ENCODE results near the gene MPP1.

MPP1 gene

GRCh38 chrX:154748712-154749339 is 56.5 kb downstream of the MPP1 start:
- TF ChIP-seq EZH2phosphoT487 (IDR thresholded peaks at IDR 0.05; ENCODE audit: low read depth) (no peak), CTCF (IDR thresholded peaks at IDR 0.05; ENCODE audit: low read depth, low read length) (peak; percentile 63)
- Histone ChIP-seq H3K4me1 (ENCODE audit: low read length) (peaks cover 7% of the 10 kb centered on the region), H3K27me3 (ENCODE audit: low read depth, low read length) (peaks cover 36% of the 10 kb centered on the region), H3K9ac (ENCODE audit: low read length) (no peak overlapping the region), H3K4me2 (ENCODE audit: low read length) (peak overlapping the region; percentile 54), H3K4me3 (ENCODE audit: low read length) (no peak overlapping the region), H3K79me2 (ENCODE audit: low read length) (no peaks in the 10 kb centered on the region), H3K9me3 (ENCODE audit: insufficient read depth, low read length) (no peaks in the 10 kb centered on the region), H3K36me3 (replicated peaks; ENCODE audit: low read depth, low read length) (no peaks in the 10 kb centered on the region), H2AFZ (ENCODE audit: low read depth, low read length) (no peak overlapping the region), H3K27ac (ENCODE audit: low read length) (no peak overlapping the region), H4K20me1 (ENCODE audit: insufficient read depth, low read length) (0 out of 2 replicates have a peak, but pooled peaks cover 5% of the 10 kb centered on the region)

- no peak overlapping the region for H3K27ac ChIP-seq (ENCODE audit: low read length)
- H3K27me3 ChIP-seq (ENCODE audit: low read depth, low read length) = no peaks in the 10 kb centered on the region
- no peak overlapping the region for H3K4me3 ChIP-seq (ENCODE audit: low read length)
- no peaks in the 10 kb centered on the region for H3K36me3 ChIP-seq (replicated peaks; ENCODE audit: low read depth, low read length)
- no peaks in the 10 kb centered on the region for H3K4me1 ChIP-seq (ENCODE audit: low read length)
- no peak overlapping the region for H2AFZ ChIP-seq (ENCODE audit: low read depth, low read length)
- H3K9ac ChIP-seq (ENCODE audit: low read length) = no peak overlapping the region
- TF ChIP-seq EZH2phosphoT487 (IDR thresholded peaks at IDR 0.05; ENCODE audit: low read depth) (no peak), CTCF (IDR thresholded peaks at IDR 0.05; ENCODE audit: low read depth, low read length) (no peak)
- H3K79me2 ChIP-seq (ENCODE audit: low read length) = no peaks in the 10 kb centered on the region
- no peaks in the 10 kb centered on the region for H3K9me3 ChIP-seq (ENCODE audit: insufficient read depth, low read length)
- no peaks in the 10 kb centered on the region for H4K20me1 ChIP-seq (ENCODE audit: insufficient read depth, low read length)
- no peak overlapping the region for H3K4me2 ChIP-seq (ENCODE audit: low read length)
Observed at GRCh38 chrX:154742613-154743012, 62.7 kb downstream of the MPP1 start.

- Histone ChIP-seq H3K79me2 (ENCODE audit: low read length) (no peaks in the 10 kb centered on the region), H3K4me1 (ENCODE audit: low read length) (no peaks in the 10 kb centered on the region), H3K27me3 (ENCODE audit: low read depth, low read length) (no peaks in the 10 kb centered on the region), H3K4me2 (ENCODE audit: low read length) (no peak overlapping the region), H3K9me3 (ENCODE audit: insufficient read depth, low read length) (no peaks in the 10 kb centered on the region), H4K20me1 (ENCODE audit: insufficient read depth, low read length) (no peaks in the 10 kb centered on the region), H3K27ac (ENCODE audit: low read length) (no peak overlapping the region), H3K9ac (ENCODE audit: low read length) (no peak overlapping the region), H2AFZ (ENCODE audit: low read depth, low read length) (no peak overlapping the region), H3K36me3 (replicated peaks; ENCODE audit: low read depth, low read length) (no peaks in the 10 kb centered on the region), H3K4me3 (ENCODE audit: low read length) (no peak overlapping the region)
- TF ChIP-seq CTCF (IDR thresholded peaks at IDR 0.05; ENCODE audit: low read depth, low read length) = no peak
Observed at GRCh38 chrX:154739952-154740465, 65.3 kb downstream of the MPP1 start.

- Histone ChIP-seq H3K4me2 (ENCODE audit: low read length) (no peak overlapping the region), H3K27ac (ENCODE audit: low read length) (no peak overlapping the region), H3K9ac (ENCODE audit: low read length) (no peak overlapping the region), H2AFZ (ENCODE audit: low read depth, low read length) (no peak overlapping the region), H3K79me2 (ENCODE audit: low read length) (no peaks in the 10 kb centered on the region), H3K4me1 (ENCODE audit: low read length) (peaks cover 10% of the 10 kb centered on the region), H3K36me3 (replicated peaks; ENCODE audit: low read depth, low read length) (no peaks in the 10 kb centered on the region), H3K9me3 (ENCODE audit: insufficient read depth, low read length) (no peaks in the 10 kb centered on the region), H3K27me3 (ENCODE audit: low read depth, low read length) (no peaks in the 10 kb centered on the region), H4K20me1 (ENCODE audit: insufficient read depth, low read length) (no peaks in the 10 kb centered on the region), H3K4me3 (ENCODE audit: low read length) (no peak overlapping the region)
- TF ChIP-seq CTCF (IDR thresholded peaks at IDR 0.05; ENCODE audit: low read depth, low read length) = no peak
- no peak for TF ChIP-seq EZH2phosphoT487 (IDR thresholded peaks at IDR 0.05; ENCODE audit: low read depth)
Observed at GRCh38 chrX:154738011-154738738, 67.1 kb downstream of the MPP1 start.
